Epithelial cell of esophagus (primary cell): ENCODE data around the gene PSPN.

Experiments
- DNase-seq: peaks from one replicate; pipeline ENCODE4 v3.0.0; 2010; ENCODE audit warnings: low read depth
- H3K4me3 ChIP-seq: 2 replicates; pipeline ENCODE4 v1.5.1; 2011; ENCODE audit warnings: mild to moderate bottlenecking, low read length, control low read depth
- CTCF ChIP-seq: IDR thresholded peaks from 2 replicates; pipeline ENCODE4 v1.5.1; 2011; ENCODE audit warnings: low read depth, mild to moderate bottlenecking, low read length, control low read depth, inconsistent platforms; ENCODE audit not compliant: insufficient read depth; ENCODE audit errors: missing control alignments

Gene PSPN

GRCh38 chr19:6418562-6418932, 42.8 kb upstream of the PSPN start:
- H3K4me3 ChIP-seq = no peak overlapping the region
- no peak for TF ChIP-seq CTCF

GRCh38 chr19:6417713-6418561, 42.2 kb upstream of the PSPN start:
- DNase-seq = no peak
- peak; percentile 5 for TF ChIP-seq CTCF
- no peak overlapping the region for H3K4me3 ChIP-seq

More at GRCh38 chr19:6418562-6418932, 42.8 kb upstream of the PSPN start:
- DNase-seq = no peak

- no peak for TF ChIP-seq CTCF
- no peak overlapping the region for H3K4me3 ChIP-seq
- no peak for DNase-seq
Observed at GRCh38 chr19:6416658-6417405, 41.1 kb upstream of the PSPN start.

GRCh38 chr19:6415591-6416190, 40.0 kb upstream of the PSPN start:
- DNase-seq = no peak
- TF ChIP-seq CTCF = no peak
- H3K4me3 ChIP-seq = no peak overlapping the region

GRCh38 chr19:6414793-6415590, 39.3 kb upstream of the PSPN start:
- no peak for DNase-seq
- no peak for TF ChIP-seq CTCF
- no peak overlapping the region for H3K4me3 ChIP-seq
